SK-N-MC (cell line): ENCODE data around the gene RAB7A.

Experiments used
- DNase-seq: peaks from one replicate; pipeline ENCODE4 v3.0.0-alpha.2; 2011; ENCODE audit warnings: low read depth, low spot score
- H3K27ac ChIP-seq: fragments of 200-600 bp; sonication (generic); 2 replicates; pipeline ENCODE4 v1.5.1; 2016; ENCODE audit warnings: mixed run types
- H3K36me3 ChIP-seq: fragments of 200-600 bp; sonication (generic); 2 replicates; pipeline ENCODE4 v1.6.1; 2017; ENCODE audit warnings: antibody characterized with exemption, low read length, mixed read lengths; ENCODE audit not compliant: insufficient read depth
- H3K4me3 ChIP-seq: fragments of 200-600 bp; sonication (generic); 2 replicates; pipeline ENCODE4 v1.5.1; 2016
- H3K9ac ChIP-seq: fragments of 200-600 bp; sonication (generic); 2 replicates; pipeline ENCODE4 v1.8.0; 2017; ENCODE audit warnings: mixed run types, mixed read lengths; ENCODE audit not compliant: insufficient read length
- H3K9me3 ChIP-seq: fragments of 200-600 bp; sonication (generic); 2 replicates; pipeline ENCODE4 v1.6.1; 2017; ENCODE audit warnings: low read depth, mild to moderate bottlenecking, antibody characterized with exemption, low read length, moderate library complexity, mixed read lengths
- EZH2 ChIP-seq: fragments of 200-600 bp; sonication (generic); IDR thresholded peaks from one replicate; pipeline ENCODE4 v1.6.1; 2017; ENCODE audit warnings: antibody characterized with exemption
- FOXP2 ChIP-seq: optimal IDR thresholded peaks from 2 replicates; pipeline ENCODE3; 2011; ENCODE audit warnings: mild to moderate bottlenecking, moderate library complexity; ENCODE audit not compliant: insufficient read depth; ENCODE audit errors: extremely low read length, control extremely low read depth
- POLR2AphosphoS5 ChIP-seq: IDR thresholded peaks from 2 replicates; pipeline ENCODE4 v1.6.1; 2012; ENCODE audit warnings: mild to moderate bottlenecking, low read depth, low read length, borderline replicate concordance

RAB7A gene

GRCh38 chr3:128726023-128727016 is at the start of gene RAB7A:
Gene RAB7A (plus strand): TSS chr3:128726183. CDS start chr3:128795368, 69,185 bp downstream.
- TF ChIP-seq POLR2AphosphoS5 (peak; percentile 91), FOXP2 (peak; percentile 88), EZH2 (no peak)
- Histone ChIP-seq H3K27ac (peak within 1 kb of the TSS; percentile 86), H3K4me3 (peak within 1 kb of the TSS; percentile 90), H3K9ac (peak within 1 kb of the TSS; percentile 98), H3K36me3 (peaks cover 18% of the 10 kb centered on the region), H3K9me3 (no peaks in the 10 kb centered on the region)
- DNase-seq, result no peak

GRCh38 chr3:128679338-128679737 is 46.6 kb upstream of the RAB7A start:
- no peak for DNase-seq
- no peak overlapping the region for H3K27ac ChIP-seq
- H3K4me3 ChIP-seq, result no peak overlapping the region
- TF ChIP-seq POLR2AphosphoS5 (no peak), EZH2 (no peak), FOXP2 (no peak)
- H3K9me3 ChIP-seq, result no peaks in the 10 kb centered on the region
- H3K36me3 ChIP-seq, result no peaks in the 10 kb centered on the region
- H3K9ac ChIP-seq, result no peak overlapping the region

DNA sequence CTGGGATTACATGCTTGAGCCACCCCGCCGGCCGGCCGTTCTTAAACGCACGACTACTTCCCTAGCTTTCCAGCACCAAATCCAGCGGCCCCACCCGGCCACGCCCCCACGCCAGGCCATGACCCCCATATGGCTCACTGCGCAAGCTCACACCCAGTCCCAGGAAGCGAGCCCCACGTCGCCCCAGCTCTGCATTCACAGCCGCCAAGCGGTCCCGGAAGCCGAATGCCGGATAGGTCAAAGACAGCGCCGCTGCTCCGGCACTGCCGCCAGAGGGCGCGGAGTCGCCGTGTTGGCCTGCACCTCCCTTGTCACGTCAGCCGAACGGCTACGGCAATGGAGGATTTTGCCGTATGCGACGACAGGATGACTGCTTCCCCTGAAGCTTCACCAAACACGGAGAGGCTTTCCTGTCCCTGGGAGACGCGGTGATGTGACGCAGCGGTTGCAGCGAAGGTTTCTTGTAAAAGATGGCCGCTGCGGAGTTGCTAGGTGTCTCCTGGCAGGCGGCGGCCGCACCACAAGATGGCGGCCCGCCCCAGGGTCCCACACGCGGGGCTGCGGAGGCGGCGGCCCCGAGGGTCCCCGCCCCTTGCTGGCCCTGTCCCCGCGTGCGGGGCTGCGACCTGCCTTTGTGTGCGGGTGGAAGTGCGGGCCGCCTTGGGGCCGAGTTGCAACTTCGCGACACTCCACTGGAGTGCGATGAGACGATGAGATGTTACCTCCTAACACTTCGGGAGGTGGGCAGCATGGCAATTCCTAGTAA is 45.2 kb upstream of the RAB7A start:
- no peaks in the 10 kb centered on the region for H3K36me3 ChIP-seq
- peak overlapping the region; percentile 85 for H3K9ac ChIP-seq
- H3K27ac ChIP-seq, result peak overlapping the region; percentile 93
- DNase-seq, result peak; percentile 81
- TF ChIP-seq POLR2AphosphoS5 (peak; percentile 92), FOXP2 (peak; percentile 30), EZH2 (no peak)
- H3K4me3 ChIP-seq, result peak overlapping the region; percentile 80
- H3K9me3 ChIP-seq, result no peaks in the 10 kb centered on the region

- Histone ChIP-seq H3K36me3 (no peaks in the 10 kb centered on the region), H3K4me3 (peak overlapping the region; percentile 80), H3K9ac (peak overlapping the region; percentile 85), H3K9me3 (no peaks in the 10 kb centered on the region), H3K27ac (peak overlapping the region; percentile 93)
- TF ChIP-seq EZH2 (no peak), FOXP2 (no peak), POLR2AphosphoS5 (no peak)
- peak; percentile 14 for DNase-seq
Measured at GRCh38 chr3:128681369-128681829, 44.6 kb upstream of the RAB7A start.

GRCh38 chr3:128683957-128684356 is 42.0 kb upstream of the RAB7A start:
- H3K9me3 ChIP-seq, result no peaks in the 10 kb centered on the region
- no peak overlapping the region for H3K27ac ChIP-seq
- H3K36me3 ChIP-seq, result no peaks in the 10 kb centered on the region
- no peak for TF ChIP-seq EZH2
- TF ChIP-seq POLR2AphosphoS5, result no peak
- TF ChIP-seq FOXP2, result no peak
- no peak overlapping the region for H3K9ac ChIP-seq
- DNase-seq, result no peak
- no peak overlapping the region for H3K4me3 ChIP-seq

- H3K4me3 ChIP-seq, result no peak overlapping the region
- TF ChIP-seq EZH2 (no peak), FOXP2 (no peak), POLR2AphosphoS5 (no peak)
- no peak overlapping the region for H3K27ac ChIP-seq
- H3K36me3 ChIP-seq, result no peaks in the 10 kb centered on the region
- no peak overlapping the region for H3K9ac ChIP-seq
- no peaks in the 10 kb centered on the region for H3K9me3 ChIP-seq
- no peak for DNase-seq
Measured at GRCh38 chr3:128684986-128685726, 40.8 kb upstream of the RAB7A start.

DNA sequence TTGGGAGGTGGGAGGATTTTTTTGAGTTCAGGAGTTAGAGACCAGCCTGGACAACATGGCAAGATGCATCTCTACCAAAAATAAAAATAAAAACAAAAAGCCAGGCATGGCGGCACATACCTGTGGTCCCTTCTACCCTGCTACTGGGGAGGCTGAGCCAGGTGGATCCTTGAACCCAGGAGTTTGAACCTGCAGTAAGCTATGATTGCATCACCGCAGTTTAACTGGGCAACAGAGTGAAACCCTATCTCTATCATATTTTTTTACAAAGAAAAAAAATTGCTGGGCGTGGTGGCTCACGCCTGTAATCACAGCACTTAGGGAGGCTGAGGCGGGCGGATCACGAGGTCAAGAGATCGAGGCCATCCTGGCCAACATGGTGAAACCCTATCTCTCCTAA is 39.5 kb upstream of the RAB7A start:
- Histone ChIP-seq H3K9me3 (no peaks in the 10 kb centered on the region), H3K9ac (no peak overlapping the region), H3K36me3 (no peaks in the 10 kb centered on the region), H3K4me3 (no peak overlapping the region), H3K27ac (no peak overlapping the region)
- TF ChIP-seq EZH2 (no peak), FOXP2 (no peak), POLR2AphosphoS5 (no peak)
- no peak for DNase-seq

GRCh38 chr3:128689060-128689459 is 36.9 kb upstream of the RAB7A start:
- Histone ChIP-seq H3K4me3 (no peak overlapping the region), H3K9ac (no peak overlapping the region), H3K27ac (no peak overlapping the region), H3K9me3 (no peaks in the 10 kb centered on the region), H3K36me3 (no peaks in the 10 kb centered on the region)
- DNase-seq, result no peak
- TF ChIP-seq FOXP2, result no peak
- TF ChIP-seq POLR2AphosphoS5, result no peak
- TF ChIP-seq EZH2, result no peak
